Measurements from ENCODE around the gene CAMTA1.
A peak's percentile ranks its signal among the peaks of the same experiment; 100 is the strongest.

The CAMTA1 gene

DNA sequence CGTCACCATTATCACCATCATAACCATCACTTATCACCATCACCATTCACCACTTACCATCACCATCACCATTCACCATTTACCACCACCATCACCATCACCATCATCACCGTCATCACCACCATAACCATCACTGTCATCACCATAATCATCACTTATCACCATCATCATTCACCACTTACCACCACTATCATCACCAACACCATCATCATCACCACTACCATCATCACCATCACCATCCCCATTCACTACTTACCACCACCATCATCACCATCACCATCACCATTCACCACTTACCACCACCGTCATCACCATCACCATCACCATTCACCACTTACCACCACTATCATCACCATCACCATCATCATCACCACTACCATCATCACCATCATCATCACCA is 151.8 kb downstream of the CAMTA1 start:
- Histone ChIP-seq H3K4me1 (ENCODE audit: control insufficient read depth, insufficient read depth, low read length) (no peaks in the 10 kb centered on the region), H3K36me3 (ENCODE audit: control insufficient read depth in 2 of 2, insufficient read depth in 1 of 2, low read length in 2 of 2) (no peaks in the 10 kb centered on the region), H3K4me3 (ENCODE audit: low read depth, low read length) (no peak overlapping the region), H3K27ac (ENCODE audit: extremely low read depth, low read depth, low read length) (no peak overlapping the region), H3K9me3 (ENCODE audit: control insufficient read depth, insufficient read depth, low read depth, low read length) (no peaks in the 10 kb centered on the region)
- ChIA-PET POLR2A (no interaction called here), CTCF (no interaction called here)
- TF ChIP-seq SP3 (tag by site-specific recombination; IDR thresholded peaks at IDR 0.05): no peak
- TF ChIP-seq ZNF202 (tag by site-specific recombination; IDR thresholded peaks at IDR 0.05; ENCODE audit: borderline replicate concordance): no peak
- TF ChIP-seq ZNF266 (tag by site-specific recombination; IDR thresholded peaks at IDR 0.05; ENCODE audit: low read depth): 0 out of 2 replicates have a peak, but pooled peaks have one; percentile 47
- TF ChIP-seq, protein P1, sequence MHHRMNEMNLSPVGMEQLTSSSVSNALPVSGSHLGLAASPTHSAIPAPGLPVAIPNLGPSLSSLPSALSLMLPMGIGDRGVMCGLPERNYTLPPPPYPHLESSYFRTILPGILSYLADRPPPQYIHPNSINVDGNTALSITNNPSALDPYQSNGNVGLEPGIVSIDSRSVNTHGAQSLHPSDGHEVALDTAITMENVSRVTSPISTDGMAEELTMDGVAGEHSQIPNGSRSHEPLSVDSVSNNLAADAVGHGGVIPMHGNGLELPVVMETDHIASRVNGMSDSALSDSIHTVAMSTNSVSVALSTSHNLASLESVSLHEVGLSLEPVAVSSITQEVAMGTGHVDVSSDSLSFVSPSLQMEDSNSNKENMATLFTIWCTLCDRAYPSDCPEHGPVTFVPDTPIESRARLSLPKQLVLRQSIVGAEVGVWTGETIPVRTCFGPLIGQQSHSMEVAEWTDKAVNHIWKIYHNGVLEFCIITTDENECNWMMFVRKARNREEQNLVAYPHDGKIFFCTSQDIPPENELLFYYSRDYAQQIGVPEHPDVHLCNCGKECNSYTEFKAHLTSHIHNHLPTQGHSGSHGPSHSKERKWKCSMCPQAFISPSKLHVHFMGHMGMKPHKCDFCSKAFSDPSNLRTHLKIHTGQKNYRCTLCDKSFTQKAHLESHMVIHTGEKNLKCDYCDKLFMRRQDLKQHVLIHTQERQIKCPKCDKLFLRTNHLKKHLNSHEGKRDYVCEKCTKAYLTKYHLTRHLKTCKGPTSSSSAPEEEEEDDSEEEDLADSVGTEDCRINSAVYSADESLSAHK (tag by site-specific recombination; IDR thresholded peaks at IDR 0.05): no peak
- TF ChIP-seq, protein P2, sequence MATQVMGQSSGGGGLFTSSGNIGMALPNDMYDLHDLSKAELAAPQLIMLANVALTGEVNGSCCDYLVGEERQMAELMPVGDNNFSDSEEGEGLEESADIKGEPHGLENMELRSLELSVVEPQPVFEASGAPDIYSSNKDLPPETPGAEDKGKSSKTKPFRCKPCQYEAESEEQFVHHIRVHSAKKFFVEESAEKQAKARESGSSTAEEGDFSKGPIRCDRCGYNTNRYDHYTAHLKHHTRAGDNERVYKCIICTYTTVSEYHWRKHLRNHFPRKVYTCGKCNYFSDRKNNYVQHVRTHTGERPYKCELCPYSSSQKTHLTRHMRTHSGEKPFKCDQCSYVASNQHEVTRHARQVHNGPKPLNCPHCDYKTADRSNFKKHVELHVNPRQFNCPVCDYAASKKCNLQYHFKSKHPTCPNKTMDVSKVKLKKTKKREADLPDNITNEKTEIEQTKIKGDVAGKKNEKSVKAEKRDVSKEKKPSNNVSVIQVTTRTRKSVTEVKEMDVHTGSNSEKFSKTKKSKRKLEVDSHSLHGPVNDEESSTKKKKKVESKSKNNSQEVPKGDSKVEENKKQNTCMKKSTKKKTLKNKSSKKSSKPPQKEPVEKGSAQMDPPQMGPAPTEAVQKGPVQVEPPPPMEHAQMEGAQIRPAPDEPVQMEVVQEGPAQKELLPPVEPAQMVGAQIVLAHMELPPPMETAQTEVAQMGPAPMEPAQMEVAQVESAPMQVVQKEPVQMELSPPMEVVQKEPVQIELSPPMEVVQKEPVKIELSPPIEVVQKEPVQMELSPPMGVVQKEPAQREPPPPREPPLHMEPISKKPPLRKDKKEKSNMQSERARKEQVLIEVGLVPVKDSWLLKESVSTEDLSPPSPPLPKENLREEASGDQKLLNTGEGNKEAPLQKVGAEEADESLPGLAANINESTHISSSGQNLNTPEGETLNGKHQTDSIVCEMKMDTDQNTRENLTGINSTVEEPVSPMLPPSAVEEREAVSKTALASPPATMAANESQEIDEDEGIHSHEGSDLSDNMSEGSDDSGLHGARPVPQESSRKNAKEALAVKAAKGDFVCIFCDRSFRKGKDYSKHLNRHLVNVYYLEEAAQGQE (tag by site-specific recombination; IDR thresholded peaks at IDR 0.05): no peak
- no peak for TF ChIP-seq ZNF629 (tag by site-specific recombination; IDR thresholded peaks at IDR 0.05)
- 0 out of 2 replicates have a peak, but pooled peaks have one; percentile 50 for TF ChIP-seq ZNF311 (tag by site-specific recombination; IDR thresholded peaks at IDR 0.05; ENCODE audit: borderline replicate concordance)
- no peak for TF ChIP-seq ZNF654 (tag by site-specific recombination; IDR thresholded peaks at IDR 0.05; ENCODE audit: low read depth)
- TF ChIP-seq ZNF707 (tag by site-specific recombination; IDR thresholded peaks at IDR 0.05): peak; percentile 47; the same call in 1 of the 2 replicates
- TF ChIP-seq, protein P3, sequence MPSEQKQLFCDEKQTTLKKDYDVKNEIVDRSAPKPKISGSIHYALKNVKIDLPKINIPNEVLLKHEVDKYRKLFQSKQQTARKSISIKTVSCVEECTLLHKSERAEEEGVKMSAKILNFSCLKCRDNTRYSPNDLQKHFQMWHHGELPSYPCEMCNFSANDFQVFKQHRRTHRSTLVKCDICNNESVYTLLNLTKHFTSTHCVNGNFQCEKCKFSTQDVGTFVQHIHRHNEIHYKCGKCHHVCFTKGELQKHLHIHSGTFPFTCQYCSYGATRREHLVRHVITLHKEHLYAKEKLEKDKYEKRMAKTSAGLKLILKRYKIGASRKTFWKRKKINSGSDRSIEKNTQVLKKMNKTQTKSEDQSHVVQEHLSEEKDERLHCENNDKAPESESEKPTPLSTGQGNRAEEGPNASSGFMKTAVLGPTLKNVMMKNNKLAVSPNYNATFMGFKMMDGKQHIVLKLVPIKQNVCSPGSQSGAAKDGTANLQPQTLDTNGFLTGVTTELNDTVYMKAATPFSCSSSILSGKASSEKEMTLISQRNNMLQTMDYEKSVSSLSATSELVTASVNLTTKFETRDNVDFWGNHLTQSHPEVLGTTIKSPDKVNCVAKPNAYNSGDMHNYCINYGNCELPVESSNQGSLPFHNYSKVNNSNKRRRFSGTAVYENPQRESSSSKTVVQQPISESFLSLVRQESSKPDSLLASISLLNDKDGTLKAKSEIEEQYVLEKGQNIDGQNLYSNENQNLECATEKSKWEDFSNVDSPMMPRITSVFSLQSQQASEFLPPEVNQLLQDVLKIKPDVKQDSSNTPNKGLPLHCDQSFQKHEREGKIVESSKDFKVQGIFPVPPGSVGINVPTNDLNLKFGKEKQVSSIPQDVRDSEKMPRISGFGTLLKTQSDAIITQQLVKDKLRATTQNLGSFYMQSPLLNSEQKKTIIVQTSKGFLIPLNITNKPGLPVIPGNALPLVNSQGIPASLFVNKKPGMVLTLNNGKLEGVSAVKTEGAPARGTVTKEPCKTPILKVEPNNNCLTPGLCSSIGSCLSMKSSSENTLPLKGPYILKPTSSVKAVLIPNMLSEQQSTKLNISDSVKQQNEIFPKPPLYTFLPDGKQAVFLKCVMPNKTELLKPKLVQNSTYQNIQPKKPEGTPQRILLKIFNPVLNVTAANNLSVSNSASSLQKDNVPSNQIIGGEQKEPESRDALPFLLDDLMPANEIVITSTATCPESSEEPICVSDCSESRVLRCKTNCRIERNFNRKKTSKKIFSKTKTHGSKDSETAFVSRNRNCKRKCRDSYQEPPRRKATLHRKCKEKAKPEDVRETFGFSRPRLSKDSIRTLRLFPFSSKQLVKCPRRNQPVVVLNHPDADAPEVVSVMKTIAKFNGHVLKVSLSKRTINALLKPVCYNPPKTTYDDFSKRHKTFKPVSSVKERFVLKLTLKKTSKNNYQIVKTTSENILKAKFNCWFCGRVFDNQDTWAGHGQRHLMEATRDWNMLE (tag by site-specific recombination; conservative IDR thresholded peaks at IDR 0.05; ENCODE audit: low read depth): no peak
- TF ChIP-seq, protein P4, sequence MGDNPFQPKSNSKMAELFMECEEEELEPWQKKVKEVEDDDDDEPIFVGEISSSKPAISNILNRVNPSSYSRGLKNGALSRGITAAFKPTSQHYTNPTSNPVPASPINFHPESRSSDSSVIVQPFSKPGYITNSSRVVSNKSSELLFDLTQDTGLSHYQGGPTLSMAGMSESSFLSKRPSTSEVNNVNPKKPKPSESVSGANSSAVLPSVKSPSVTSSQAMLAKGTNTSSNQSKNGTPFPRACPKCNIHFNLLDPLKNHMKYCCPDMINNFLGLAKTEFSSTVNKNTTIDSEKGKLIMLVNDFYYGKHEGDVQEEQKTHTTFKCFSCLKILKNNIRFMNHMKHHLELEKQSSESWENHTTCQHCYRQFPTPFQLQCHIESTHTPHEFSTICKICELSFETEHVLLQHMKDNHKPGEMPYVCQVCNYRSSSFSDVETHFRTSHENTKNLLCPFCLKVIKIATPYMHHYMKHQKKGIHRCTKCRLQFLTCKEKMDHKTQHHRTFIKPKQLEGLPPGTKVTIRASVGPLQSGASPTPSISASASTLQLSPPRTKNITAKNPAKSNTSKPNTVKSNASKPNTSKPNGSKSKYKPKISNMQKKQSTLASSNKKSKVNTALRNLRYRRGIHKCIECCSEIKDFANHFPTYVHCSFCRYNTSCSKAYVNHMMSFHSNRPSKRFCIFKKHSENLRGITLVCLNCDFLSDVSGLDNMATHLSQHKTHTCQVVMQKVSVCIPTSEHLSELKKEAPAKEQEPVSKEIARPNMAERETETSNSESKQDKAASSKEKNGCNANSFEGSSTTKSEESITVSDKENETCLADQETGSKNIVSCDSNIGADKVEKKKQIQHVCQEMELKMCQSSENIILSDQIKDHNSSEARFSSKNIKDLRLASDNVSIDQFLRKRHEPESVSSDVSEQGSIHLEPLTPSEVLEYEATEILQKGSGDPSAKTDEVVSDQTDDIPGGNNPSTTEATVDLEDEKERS (tag by site-specific recombination; IDR thresholded peaks at IDR 0.05): no peak
- TF ChIP-seq ZNF404 (tag by site-specific recombination; IDR thresholded peaks at IDR 0.05): no peak
- TF ChIP-seq ZNF626 (tag by site-specific recombination; IDR thresholded peaks at IDR 0.05): no peak
- TF ChIP-seq ZNF426 (tag by site-specific recombination; IDR thresholded peaks at IDR 0.05): no peak
- TF ChIP-seq ZNF239 (tag by site-specific recombination; IDR thresholded peaks at IDR 0.05): 0 out of 2 replicates have a peak, but pooled peaks have one; percentile 33
- TF ChIP-seq, protein P5, sequence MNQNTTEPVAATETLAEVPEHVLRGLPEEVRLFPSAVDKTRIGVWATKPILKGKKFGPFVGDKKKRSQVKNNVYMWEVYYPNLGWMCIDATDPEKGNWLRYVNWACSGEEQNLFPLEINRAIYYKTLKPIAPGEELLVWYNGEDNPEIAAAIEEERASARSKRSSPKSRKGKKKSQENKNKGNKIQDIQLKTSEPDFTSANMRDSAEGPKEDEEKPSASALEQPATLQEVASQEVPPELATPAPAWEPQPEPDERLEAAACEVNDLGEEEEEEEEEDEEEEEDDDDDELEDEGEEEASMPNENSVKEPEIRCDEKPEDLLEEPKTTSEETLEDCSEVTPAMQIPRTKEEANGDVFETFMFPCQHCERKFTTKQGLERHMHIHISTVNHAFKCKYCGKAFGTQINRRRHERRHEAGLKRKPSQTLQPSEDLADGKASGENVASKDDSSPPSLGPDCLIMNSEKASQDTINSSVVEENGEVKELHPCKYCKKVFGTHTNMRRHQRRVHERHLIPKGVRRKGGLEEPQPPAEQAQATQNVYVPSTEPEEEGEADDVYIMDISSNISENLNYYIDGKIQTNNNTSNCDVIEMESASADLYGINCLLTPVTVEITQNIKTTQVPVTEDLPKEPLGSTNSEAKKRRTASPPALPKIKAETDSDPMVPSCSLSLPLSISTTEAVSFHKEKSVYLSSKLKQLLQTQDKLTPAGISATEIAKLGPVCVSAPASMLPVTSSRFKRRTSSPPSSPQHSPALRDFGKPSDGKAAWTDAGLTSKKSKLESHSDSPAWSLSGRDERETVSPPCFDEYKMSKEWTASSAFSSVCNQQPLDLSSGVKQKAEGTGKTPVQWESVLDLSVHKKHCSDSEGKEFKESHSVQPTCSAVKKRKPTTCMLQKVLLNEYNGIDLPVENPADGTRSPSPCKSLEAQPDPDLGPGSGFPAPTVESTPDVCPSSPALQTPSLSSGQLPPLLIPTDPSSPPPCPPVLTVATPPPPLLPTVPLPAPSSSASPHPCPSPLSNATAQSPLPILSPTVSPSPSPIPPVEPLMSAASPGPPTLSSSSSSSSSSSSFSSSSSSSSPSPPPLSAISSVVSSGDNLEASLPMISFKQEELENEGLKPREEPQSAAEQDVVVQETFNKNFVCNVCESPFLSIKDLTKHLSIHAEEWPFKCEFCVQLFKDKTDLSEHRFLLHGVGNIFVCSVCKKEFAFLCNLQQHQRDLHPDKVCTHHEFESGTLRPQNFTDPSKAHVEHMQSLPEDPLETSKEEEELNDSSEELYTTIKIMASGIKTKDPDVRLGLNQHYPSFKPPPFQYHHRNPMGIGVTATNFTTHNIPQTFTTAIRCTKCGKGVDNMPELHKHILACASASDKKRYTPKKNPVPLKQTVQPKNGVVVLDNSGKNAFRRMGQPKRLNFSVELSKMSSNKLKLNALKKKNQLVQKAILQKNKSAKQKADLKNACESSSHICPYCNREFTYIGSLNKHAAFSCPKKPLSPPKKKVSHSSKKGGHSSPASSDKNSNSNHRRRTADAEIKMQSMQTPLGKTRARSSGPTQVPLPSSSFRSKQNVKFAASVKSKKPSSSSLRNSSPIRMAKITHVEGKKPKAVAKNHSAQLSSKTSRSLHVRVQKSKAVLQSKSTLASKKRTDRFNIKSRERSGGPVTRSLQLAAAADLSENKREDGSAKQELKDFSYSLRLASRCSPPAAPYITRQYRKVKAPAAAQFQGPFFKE (tag by site-specific recombination; IDR thresholded peaks at IDR 0.05; ENCODE audit: borderline replicate concordance): 0 out of 2 replicates have a peak, but pooled peaks have one; percentile 46
- TF ChIP-seq ZNF514 (tag by site-specific recombination; IDR thresholded peaks at IDR 0.05): no peak

Measured in HEK293 (cell line).